Measurements from ENCODE around the gene CC2D1A. TPM values are rescaled to one million over a fixed set of nuclear protein-coding genes. Genes with fewer than 3 reads are reported as not detected.

Gene CC2D1A
- total RNA-seq, 4 donors from 2014 or later, result 29.3 to 36.4 (median 31.3) TPM

DNA sequence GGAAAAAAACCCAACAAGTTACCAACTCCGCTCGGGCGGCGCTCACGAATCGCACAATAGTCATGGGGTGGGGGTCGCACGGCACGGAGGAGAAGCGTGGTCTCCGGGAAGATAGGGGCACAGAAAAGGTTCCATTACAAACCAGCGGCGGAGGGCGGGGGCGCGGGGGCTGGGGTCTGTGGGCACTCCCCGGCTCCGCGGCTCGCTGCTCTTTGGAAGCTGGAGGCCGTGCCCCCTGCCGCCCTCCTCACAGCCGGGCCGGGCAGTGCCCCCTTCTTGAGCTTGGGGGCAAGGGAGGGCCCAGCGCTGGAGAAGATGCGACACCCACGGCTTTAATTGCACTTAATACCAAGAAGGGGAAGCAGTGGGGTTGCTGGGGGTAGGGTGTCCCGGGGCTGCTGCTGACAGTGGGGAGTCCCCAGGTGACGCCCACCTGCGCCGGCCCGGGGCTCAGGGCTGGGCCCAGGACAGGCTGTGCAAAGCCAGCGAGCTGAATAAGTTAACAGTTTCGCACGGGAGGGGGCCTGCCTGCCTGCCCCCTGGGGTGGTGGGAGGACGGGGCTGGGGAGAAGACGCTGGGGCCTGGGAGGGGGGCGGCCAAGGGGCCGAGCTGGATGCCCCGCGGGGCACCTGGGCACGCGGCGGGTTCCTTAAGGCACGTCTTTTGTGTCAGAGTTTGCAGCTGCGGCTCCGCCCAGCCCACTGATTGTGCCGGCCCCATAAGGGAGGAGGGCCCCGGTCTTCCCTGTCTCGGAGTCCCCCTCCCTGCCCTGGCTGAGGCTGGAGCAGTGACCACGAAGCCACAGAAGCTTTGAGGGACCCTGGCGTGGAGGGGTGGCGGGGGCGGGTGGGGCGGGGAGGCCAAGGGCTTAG, 56.1 kb downstream of the CC2D1A start:
- Histone ChIP-seq H3K36me3 (peaks cover 34 to 66% of the 10 kb centered on the region in 2 donors), H3K27ac (no peak overlapping the region), H3K4me1 (no peaks in the 10 kb centered on the region), H3K9me3 (no peaks in the 10 kb centered on the region), H3K27me3 (no peaks in the 10 kb centered on the region), H3K4me3 (replicated peaks in 1 of 3) (no peak overlapping the region)
- intact Hi-C loops (cut with DNase I), result no loop called here
- TF ChIP-seq, protein P1, sequence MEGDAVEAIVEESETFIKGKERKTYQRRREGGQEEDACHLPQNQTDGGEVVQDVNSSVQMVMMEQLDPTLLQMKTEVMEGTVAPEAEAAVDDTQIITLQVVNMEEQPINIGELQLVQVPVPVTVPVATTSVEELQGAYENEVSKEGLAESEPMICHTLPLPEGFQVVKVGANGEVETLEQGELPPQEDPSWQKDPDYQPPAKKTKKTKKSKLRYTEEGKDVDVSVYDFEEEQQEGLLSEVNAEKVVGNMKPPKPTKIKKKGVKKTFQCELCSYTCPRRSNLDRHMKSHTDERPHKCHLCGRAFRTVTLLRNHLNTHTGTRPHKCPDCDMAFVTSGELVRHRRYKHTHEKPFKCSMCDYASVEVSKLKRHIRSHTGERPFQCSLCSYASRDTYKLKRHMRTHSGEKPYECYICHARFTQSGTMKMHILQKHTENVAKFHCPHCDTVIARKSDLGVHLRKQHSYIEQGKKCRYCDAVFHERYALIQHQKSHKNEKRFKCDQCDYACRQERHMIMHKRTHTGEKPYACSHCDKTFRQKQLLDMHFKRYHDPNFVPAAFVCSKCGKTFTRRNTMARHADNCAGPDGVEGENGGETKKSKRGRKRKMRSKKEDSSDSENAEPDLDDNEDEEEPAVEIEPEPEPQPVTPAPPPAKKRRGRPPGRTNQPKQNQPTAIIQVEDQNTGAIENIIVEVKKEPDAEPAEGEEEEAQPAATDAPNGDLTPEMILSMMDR (IDR thresholded peaks at IDR 0.05), result no peak
- TF ChIP-seq POLR2A (IDR thresholded peaks at IDR 0.05), result no peak
- 77 to 87% methylated on average over 38 to 41 of the region's 55 CpGs for WGBS, 2 donors
- DNase-seq, result no peak

DNA sequence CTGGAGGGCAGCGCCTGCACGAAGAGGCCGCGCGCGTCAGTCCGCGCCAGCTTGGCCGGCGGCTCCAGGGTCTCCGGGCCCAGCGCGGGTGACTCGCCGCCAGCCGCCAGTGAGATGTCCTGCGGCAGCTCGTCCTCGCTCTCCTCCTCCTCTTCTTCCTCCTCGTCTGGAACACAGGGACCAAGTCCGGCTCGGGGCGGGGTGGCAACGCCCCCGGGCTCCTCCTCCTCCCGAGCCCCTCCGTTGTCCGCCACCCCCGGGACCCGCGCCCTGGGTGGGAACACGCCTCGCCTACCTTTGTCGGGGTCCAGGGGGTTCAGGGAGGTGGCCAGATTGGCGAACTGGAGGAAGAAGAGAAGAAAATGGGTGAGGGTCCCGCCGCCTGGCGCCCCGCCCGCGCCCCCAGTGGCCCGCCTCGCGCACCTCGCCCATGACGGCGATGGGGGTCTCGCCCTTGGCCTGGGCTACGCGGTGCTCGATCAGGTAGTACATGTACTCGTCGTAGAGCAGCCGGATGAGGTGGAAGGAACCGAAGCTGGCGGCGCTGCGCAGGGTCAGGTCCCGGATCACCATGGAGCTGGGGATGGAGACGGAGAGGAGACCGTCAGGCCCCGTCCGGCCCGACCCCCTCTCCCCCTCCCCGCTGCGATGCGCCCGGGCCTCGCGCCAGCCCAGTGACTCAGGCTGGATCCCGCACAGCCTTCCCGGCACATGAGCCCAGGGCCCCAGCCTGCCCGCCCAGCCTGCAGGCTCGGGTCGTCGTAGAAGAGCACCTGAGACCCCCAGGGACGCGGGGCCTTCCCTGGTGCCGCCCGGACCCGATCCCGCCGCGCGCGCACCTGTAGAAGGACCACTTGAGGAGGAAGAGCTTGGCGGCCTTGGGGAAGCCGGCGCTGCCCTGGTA, 57.0 kb downstream of the CC2D1A start:
- intact Hi-C loops (cut with DNase I), result no loop called here
- no peak for DNase-seq
- Histone ChIP-seq H3K9me3 (no peaks in the 10 kb centered on the region), H3K27ac (no peak overlapping the region), H3K4me3 (replicated peaks in 1 of 3) (no peak overlapping the region), H3K4me1 (no peaks in the 10 kb centered on the region), H3K27me3 (no peaks in the 10 kb centered on the region), H3K36me3 (peaks cover 43 to 69% of the 10 kb centered on the region in 2 donors)
- WGBS, 2 donors, result 74 to 83% methylated on average over 37 to 71 of the region's 89 CpGs
- TF ChIP-seq POLR2A (IDR thresholded peaks at IDR 0.05), result no peak
- TF ChIP-seq, protein P1 (IDR thresholded peaks at IDR 0.05), result no peak

GRCh38 chr19:13963603-13964105, 57.7 kb downstream of the CC2D1A start:
- WGBS, 2 donors, result 94% methylated on average over 38 to 44 of the region's 48 CpGs
- DNase-seq, result no peak
- H3K36me3 ChIP-seq, result peaks cover 50 to 76% of the 10 kb centered on the region in 2 donors

GRCh38 chr19:13964776-13965175, 58.8 kb downstream of the CC2D1A start:
- Histone ChIP-seq H3K4me1 (no peaks in the 10 kb centered on the region), H3K27ac (no peak overlapping the region), H3K27me3 (no peaks in the 10 kb centered on the region), H3K4me3 (replicated peaks in 1 of 3) (no peak overlapping the region), H3K36me3 (peaks cover 61 to 81% of the 10 kb centered on the region in 2 donors), H3K9me3 (no peaks in the 10 kb centered on the region)
- 90 to 97% methylated on average over 5 of the region's 5 CpGs for WGBS, 2 donors
- intact Hi-C loops (cut with DNase I), result no loop called here
- TF ChIP-seq, protein P1 (IDR thresholded peaks at IDR 0.05), result no peak
- no peak for DNase-seq

More at GRCh38 chr19:13963603-13964105, 57.7 kb downstream of the CC2D1A start:
- TF ChIP-seq, protein P1 (IDR thresholded peaks at IDR 0.05), result no peak
- TF ChIP-seq POLR2A (IDR thresholded peaks at IDR 0.05), result no peak
- H3K27ac ChIP-seq, result no peak overlapping the region
- intact Hi-C loops (cut with DNase I), result no loop called here
- no peaks in the 10 kb centered on the region for H3K27me3 ChIP-seq
- H3K4me3 ChIP-seq (replicated peaks in 1 of 3), result no peak overlapping the region
- no peaks in the 10 kb centered on the region for H3K4me1 ChIP-seq
- no peaks in the 10 kb centered on the region for H3K9me3 ChIP-seq
